ENCODE results near the gene EXOC3.
"Not testable (repeated sequence)": the region's sequence is repeated elsewhere in the genome, so short reads cannot be mapped to it uniquely, and the experiment has no call there.

EXOC3 gene

GRCh38 chr5:507986-508575 is 65.1 kb downstream of the EXOC3 start:
- ATAC-seq = not testable (repeated sequence)

GRCh38 chr5:509611-510185 is 66.7 kb downstream of the EXOC3 start:
- no peak for ATAC-seq

DNA sequence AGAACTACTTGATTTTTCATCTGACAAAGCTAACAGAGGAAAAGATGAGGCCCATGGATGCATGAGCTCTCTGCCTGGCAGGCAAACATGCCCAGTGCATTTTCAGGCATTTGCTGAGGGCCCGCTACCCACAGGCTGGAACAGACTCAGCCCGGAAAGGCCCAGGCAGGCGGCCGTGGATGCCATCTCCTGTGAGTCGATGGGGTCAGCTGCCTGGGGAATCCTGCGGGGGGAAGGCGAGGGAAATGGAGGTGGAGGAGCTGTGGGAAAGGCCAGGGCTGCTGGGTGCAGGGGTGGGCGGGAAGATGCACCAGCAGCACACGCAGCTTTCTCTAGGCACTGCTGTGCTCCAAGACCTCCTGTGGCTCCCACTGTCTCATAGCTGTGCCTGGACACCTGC is 67.5 kb downstream of the EXOC3 start:
- no peak for ATAC-seq

DNA sequence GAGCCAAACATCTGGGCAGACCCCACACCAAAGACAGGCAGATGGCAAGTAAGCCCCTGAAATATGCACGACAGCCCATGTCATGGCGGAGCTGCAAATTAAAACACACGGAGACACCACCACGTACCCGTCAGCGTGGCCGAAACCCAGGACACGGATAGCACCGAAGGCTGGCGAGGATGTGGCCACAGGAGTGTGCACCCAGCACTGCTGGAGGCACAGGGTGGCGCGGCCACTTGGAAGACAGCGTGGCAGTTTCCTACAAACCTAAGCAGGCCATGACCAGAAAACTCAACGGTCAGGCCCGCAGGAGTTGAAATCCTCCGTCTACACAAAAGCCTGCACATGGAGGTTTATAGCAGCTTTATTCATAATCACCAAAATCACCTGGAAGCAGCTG is 68.5 kb downstream of the EXOC3 start:
- ATAC-seq = no peak

DNA sequence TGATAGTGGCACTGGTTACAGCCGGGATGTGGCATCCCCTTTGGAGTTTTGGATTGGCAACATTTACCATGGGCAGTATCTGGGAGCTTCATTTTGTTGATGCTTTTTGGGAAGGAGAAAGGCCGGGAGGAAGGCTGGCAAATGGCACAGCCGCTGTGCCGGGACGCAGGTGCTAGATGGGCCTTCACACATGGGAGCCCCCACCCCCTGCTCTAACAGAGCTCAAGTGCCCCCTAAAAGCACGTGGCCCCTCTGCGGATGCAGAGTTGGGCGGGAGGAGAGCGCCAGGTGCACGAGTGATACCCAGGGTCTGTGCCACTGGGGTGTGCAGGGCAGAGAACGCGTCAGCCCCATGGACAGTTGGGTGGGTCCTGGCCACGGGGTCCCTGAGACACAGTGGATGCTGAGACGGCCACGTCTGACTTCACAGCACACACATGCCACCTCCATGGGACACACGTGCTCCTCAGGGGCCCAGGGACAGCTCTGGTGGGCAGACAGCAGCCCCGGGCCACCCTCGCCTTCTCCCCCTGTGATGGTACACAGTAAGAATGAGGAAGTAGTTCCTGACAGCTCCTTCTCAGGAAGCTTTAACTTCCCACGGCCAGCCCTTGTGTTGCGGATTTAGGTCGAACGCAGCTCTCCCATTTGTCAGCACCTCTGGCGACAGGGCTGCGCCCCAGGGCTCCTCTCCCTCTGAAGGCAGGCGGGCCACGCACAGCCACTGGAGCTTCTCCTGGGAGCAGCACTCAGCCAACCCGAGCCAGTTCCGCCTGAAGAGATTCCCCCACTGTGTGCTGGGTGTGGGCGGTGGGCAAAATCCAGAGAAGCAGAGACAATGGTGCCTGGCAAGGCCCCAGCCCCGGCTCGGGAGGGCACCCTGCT is 70.5 kb downstream of the EXOC3 start:
- no peak for ATAC-seq

DNA sequence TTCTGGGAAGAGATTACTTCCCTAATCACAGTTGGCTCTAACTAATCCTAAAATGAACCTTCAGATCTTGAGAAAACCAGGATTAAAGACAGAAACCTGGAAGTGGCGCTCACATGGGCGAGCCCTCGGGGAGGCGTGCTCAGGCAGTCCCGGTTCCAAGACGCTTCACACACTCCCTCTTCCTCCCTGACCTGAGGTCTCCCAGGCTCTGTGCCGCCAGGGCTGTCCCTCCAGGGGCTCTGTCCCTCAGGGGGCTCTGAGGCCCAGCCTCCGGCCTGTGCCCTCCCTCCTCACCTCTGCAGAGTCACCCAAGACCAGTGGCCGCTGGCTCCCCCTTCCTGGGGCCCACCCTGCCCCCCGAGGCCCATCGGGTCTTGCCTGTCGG is 71.1 kb downstream of the EXOC3 start:
- no peak for ATAC-seq

- no peak for ATAC-seq
Measured at GRCh38 chr5:514673-515072, 71.7 kb downstream of the EXOC3 start.

DNA sequence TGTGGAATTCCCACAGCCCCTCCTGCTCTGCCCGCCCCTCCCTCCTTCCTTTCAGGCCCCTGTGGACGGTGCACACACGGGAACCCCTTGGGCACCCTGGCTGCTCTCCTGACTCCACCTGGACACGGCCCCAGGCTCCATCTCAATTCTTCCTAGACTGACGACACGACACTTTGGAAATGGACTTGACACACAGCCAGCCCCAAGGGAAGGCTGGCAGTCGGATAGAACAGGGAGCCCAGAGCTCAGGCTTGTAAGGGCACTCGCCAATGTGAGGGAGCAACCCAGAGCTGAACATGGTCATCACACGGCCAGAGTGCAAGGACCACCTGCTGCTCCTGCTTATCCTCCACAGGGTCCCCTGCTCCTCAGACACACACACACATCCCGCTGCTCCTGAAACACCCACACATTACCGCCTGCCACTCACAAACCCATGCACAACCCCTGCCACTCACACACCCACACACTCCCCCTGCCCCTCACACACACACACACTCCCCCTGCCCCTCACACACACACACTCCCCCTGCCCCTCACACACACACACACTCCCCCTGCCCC is 72.4 kb downstream of the EXOC3 start:
- ATAC-seq = no peak

- no peak for ATAC-seq
Measured at GRCh38 chr5:516338-516925, 73.5 kb downstream of the EXOC3 start.
